ENCODE measurements around the gene CATSPER3.

GRCh38 chr5:135005076-135005475 is 37.4 kb downstream of the CATSPER3 start:
- TF ChIP-seq CTCF (IDR thresholded peaks at IDR 0.05) = no peak
- no peak for TF ChIP-seq POLR2A (IDR thresholded peaks at IDR 0.05)

Measured in heart left ventricle (tissue), 13 donors.